ENCODE measurements around the gene PPP3R1. TPM values are rescaled to one million over a fixed set of nuclear protein-coding genes. Genes with fewer than 3 reads are reported as not detected.

The PPP3R1 gene
- total and polyA plus RNA-seq, 2 donors (not counting 3 experiments of a cell fraction or from before 2014, with no cell fraction given): 8.4 to 62.2 TPM

- FAIRE-seq (no peak), DNase-seq (ENCODE audit: low read depth, low spot score) (no peak)
- Histone ChIP-seq H3K27ac (ENCODE audit: insufficient read depth, low read depth, low read length) (no peak overlapping the region), H3K79me2 (ENCODE audit: control insufficient read depth, insufficient read depth, low read length) (peaks cover 97% of the 10 kb centered on the region), H3K4me1 (ENCODE audit: control insufficient read depth, extremely low read depth, insufficient read depth, low read length) (peaks cover 5% of the 10 kb centered on the region), H2AFZ (ENCODE audit: low read depth, low read length) (no peak overlapping the region), H3K9me3 (replicated peaks; ENCODE audit: control insufficient read depth, insufficient read depth, low read length) (no peaks in the 10 kb centered on the region), H3K9me1 (replicated peaks; ENCODE audit: control insufficient read depth, extremely low read depth, insufficient read depth, low read length) (no peaks in the 10 kb centered on the region), H4K20me1 (replicated peaks; ENCODE audit: control insufficient read depth, extremely low read depth, insufficient read depth, low read length) (peaks cover 8% of the 10 kb centered on the region), H3K36me3 (ENCODE audit: control insufficient read depth in 2 of 2, extremely low read depth in 1 of 2, insufficient read depth in 2 of 2, low read length in 2 of 2) (no peaks in the 10 kb centered on the region), H3K27me3 (ENCODE audit: control insufficient read depth in 2 of 2, insufficient read depth in 2 of 2, low read length in 2 of 2) (no peaks in the 10 kb centered on the region), H3K9ac (replicated peaks; ENCODE audit: extremely low read depth, insufficient read depth, low read length) (no peak overlapping the region), H3K4me3 (replicated peaks in 1 of 3; ENCODE audit: insufficient read depth in 1 of 3, low read depth in 1 of 3, low read length in 3 of 3) (no peak overlapping the region), H3K4me2 (ENCODE audit: insufficient read depth, low read length) (no peak overlapping the region)
- no TSS peak for BruUV-seq (replicated peaks)
- no peak for TF ChIP-seq CTCF (IDR thresholded peaks at IDR 0.05; ENCODE audit: extremely low read depth in 1 of 2, insufficient read depth in 1 of 2, low read depth in 1 of 2, low read length in 2 of 2)
- TF ChIP-seq POLR2A (IDR thresholded peaks at IDR 0.05; ENCODE audit: low read depth, low read length): no peak
- TF ChIP-seq EZH2 (IDR thresholded peaks at IDR 0.05; ENCODE audit: borderline replicate concordance, low read depth, low read length, severe bottlenecking): no peak
- TF ChIP-seq, protein P1, sequence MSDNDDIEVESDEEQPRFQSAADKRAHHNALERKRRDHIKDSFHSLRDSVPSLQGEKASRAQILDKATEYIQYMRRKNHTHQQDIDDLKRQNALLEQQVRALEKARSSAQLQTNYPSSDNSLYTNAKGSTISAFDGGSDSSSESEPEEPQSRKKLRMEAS (IDR thresholded peaks at IDR 0.05; ENCODE audit: insufficient read depth, insufficient read length): no peak
- ChIA-PET CTCF (interaction anchor here (1.1 to 1.2 kb wide), 2 partner anchors 17 to 18 kb away, joined by 4 to 6 read pairs; no protein-coding TSS in a partner anchor), POLR2A (no interaction called here)
- intact Hi-C loops (cut with micrococcal nuclease) (no loop called here), dilution Hi-C loops (cut with MboI; ENCODE audit: extremely low pct_ligation_motif_present, low sequenced_read_pairs) (no loop called here)
These were observed 38.0 kb downstream of the PPP3R1 start for GRCh38 chr2:68214381-68214780.

DNA sequence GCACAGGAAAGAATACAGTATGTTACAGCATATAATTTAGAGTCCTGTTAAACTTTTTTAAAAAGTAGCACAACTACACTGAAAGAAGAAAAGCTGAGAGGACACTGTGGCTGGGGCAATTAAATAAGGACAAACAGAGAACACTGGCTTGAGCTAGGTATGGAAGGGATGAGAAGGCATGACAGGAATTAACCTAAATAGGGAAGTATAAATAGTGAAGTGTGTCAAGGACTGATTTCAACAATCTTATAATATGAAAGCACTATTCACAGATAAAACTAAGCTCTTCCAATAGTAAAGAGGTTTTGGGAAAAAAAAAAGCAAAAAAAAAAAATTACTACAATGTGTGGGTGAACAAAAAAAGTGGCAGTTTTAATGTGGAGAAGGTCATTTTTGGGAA, 45.5 kb downstream of the PPP3R1 start:
- H3K4me2 ChIP-seq (ENCODE audit: insufficient read depth, low read length): no peak overlapping the region
- H3K36me3 ChIP-seq (ENCODE audit: control insufficient read depth in 2 of 2, extremely low read depth in 1 of 2, insufficient read depth in 2 of 2, low read length in 2 of 2): no peaks in the 10 kb centered on the region
- no peak for TF ChIP-seq POLR2A (IDR thresholded peaks at IDR 0.05; ENCODE audit: low read depth, low read length)
- TF ChIP-seq, protein P1 (IDR thresholded peaks at IDR 0.05; ENCODE audit: insufficient read depth, insufficient read length): no peak
- no peaks in the 10 kb centered on the region for H3K4me1 ChIP-seq (ENCODE audit: control insufficient read depth, extremely low read depth, insufficient read depth, low read length)
- intact Hi-C loops (cut with micrococcal nuclease): no loop called here
- no peak overlapping the region for H3K4me3 ChIP-seq (replicated peaks in 1 of 3; ENCODE audit: insufficient read depth in 1 of 3, low read depth in 1 of 3, low read length in 3 of 3)
- ChIA-PET CTCF (interaction anchor here (1.0 to 6.1 kb wide), 8 partner anchors 9 to 234 kb away, joined by 3 to 47 read pairs (median 4); no protein-coding TSS in a partner anchor), POLR2A (interaction anchor here (0.6 kb wide), 1 partner anchor 40 kb away, joined by 4 read pairs; no protein-coding TSS in a partner anchor)
- H2AFZ ChIP-seq (ENCODE audit: low read depth, low read length): no peak overlapping the region
- BruUV-seq (replicated peaks): no TSS peak
- peaks cover 3% of the 10 kb centered on the region for H4K20me1 ChIP-seq (replicated peaks; ENCODE audit: control insufficient read depth, extremely low read depth, insufficient read depth, low read length)
- H3K9me3 ChIP-seq (replicated peaks; ENCODE audit: control insufficient read depth, insufficient read depth, low read length): no peaks in the 10 kb centered on the region
- dilution Hi-C loops (cut with MboI; ENCODE audit: extremely low pct_ligation_motif_present, low sequenced_read_pairs): no loop called here
- FAIRE-seq: no peak
- H3K9me1 ChIP-seq (replicated peaks; ENCODE audit: control insufficient read depth, extremely low read depth, insufficient read depth, low read length): no peaks in the 10 kb centered on the region
- no peaks in the 10 kb centered on the region for H3K27me3 ChIP-seq (ENCODE audit: control insufficient read depth in 2 of 2, insufficient read depth in 2 of 2, low read length in 2 of 2)
- peaks cover 89% of the 10 kb centered on the region for H3K79me2 ChIP-seq (ENCODE audit: control insufficient read depth, insufficient read depth, low read length)
- no peak overlapping the region for H3K9ac ChIP-seq (replicated peaks; ENCODE audit: extremely low read depth, insufficient read depth, low read length)
- no peak for DNase-seq (ENCODE audit: low read depth, low spot score)
- no peak overlapping the region for H3K27ac ChIP-seq (ENCODE audit: insufficient read depth, low read depth, low read length)

Measured in endothelial cell of umbilical vein (primary cell).